ENCODE results near the gene USP28.

DNA sequence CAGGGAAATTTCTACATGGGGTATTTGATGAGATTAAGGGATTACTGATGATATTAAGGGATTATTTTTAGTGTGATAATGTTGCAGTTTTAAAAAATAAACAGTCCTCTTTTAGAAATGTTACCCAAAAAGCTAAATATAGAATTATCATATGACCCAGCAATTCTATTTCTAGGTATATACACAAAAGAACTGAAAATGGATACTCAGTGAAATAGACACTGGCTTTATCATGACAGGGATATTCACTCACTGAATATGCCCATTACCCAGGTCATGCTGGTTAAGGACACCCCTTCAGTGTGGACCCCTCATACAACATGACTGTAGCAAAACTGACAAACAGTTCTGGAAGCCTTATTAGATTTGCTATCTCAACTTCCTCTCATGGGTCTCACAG is 27.8 kb downstream of the USP28 start:
- TF ChIP-seq, protein P1, sequence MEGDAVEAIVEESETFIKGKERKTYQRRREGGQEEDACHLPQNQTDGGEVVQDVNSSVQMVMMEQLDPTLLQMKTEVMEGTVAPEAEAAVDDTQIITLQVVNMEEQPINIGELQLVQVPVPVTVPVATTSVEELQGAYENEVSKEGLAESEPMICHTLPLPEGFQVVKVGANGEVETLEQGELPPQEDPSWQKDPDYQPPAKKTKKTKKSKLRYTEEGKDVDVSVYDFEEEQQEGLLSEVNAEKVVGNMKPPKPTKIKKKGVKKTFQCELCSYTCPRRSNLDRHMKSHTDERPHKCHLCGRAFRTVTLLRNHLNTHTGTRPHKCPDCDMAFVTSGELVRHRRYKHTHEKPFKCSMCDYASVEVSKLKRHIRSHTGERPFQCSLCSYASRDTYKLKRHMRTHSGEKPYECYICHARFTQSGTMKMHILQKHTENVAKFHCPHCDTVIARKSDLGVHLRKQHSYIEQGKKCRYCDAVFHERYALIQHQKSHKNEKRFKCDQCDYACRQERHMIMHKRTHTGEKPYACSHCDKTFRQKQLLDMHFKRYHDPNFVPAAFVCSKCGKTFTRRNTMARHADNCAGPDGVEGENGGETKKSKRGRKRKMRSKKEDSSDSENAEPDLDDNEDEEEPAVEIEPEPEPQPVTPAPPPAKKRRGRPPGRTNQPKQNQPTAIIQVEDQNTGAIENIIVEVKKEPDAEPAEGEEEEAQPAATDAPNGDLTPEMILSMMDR (IDR thresholded peaks at IDR 0.05) = no peak
- no peak for TF ChIP-seq POLR2A (IDR thresholded peaks at IDR 0.05)
